ENCODE results near the gene CADM2.

The CADM2 gene

GRCh38 chr3:85808755-85809154 lies 850.0 kb downstream of the CADM2 start:
- DNase-seq (ENCODE audit: low spot score) = no peak

GRCh38 chr3:85821130-85821756 lies 862.5 kb downstream of the CADM2 start:
- DNase-seq (ENCODE audit: low spot score) = peak; percentile 66

DNA sequence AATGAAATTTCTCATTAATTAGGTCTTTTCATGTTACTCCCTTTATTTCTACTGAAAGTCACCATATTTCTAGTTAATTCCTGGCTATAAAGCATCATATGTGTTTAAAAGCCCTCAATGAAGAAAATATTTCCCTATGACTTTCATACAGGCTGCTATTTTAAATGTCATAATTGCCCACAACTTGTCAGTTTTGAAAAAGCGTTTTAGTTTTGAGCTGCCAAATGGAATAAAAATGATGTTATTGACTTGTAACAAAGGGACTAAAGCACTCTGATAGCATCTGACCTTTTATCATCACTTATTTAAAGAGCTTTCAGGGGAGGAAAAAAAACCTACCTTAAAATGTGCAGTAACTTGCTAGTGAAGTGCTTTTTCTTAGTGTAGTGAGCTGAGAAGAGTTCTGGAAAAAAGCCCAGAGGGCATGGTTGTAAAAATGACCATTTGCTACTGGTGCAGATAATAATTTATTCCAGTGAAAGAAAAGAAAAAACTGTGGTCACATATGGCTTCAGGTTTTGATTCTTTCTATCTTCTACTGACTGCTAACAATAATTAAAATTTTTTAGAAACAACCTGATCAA lies 877.2 kb downstream of the CADM2 start:
- DNase-seq (ENCODE audit: low spot score) = no peak

GRCh38 chr3:85837402-85837801 lies 878.6 kb downstream of the CADM2 start:
- no peak for DNase-seq (ENCODE audit: low spot score)

- DNase-seq (ENCODE audit: low spot score) = no peak
Measured at GRCh38 chr3:85838921-85839320, 880.1 kb downstream of the CADM2 start.

DNA sequence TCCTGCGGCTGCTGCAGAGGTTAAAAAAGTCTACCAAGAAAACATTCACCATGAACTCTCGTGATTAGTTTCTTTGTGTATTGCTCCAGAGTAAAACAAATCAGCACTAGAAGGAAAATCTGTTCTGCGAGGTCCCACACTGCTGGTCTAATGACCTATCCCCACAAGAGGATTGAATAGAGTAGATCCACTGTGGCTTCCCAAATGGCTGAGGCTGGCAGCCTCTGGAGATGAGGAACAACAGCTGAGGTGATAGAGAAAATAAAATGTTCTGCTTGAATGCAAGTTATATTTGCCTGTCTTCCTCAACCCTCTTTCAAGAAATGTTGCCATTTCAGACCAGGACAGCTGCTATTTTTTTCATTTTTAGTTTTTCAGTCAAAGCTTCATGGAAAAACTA lies 883.3 kb downstream of the CADM2 start:
- no peak for DNase-seq (ENCODE audit: low spot score)

- DNase-seq (ENCODE audit: low spot score) = no peak
Measured at GRCh38 chr3:85846940-85847339, 888.2 kb downstream of the CADM2 start.

- no peak for DNase-seq (ENCODE audit: low spot score)
Measured at GRCh38 chr3:85851071-85851470, 892.3 kb downstream of the CADM2 start.

- DNase-seq (ENCODE audit: low spot score) = no peak
Measured at GRCh38 chr3:85853805-85854204, 895.0 kb downstream of the CADM2 start.

GRCh38 chr3:85862893-85863455 lies 904.2 kb downstream of the CADM2 start:
- no peak for DNase-seq (ENCODE audit: low spot score)

DNA sequence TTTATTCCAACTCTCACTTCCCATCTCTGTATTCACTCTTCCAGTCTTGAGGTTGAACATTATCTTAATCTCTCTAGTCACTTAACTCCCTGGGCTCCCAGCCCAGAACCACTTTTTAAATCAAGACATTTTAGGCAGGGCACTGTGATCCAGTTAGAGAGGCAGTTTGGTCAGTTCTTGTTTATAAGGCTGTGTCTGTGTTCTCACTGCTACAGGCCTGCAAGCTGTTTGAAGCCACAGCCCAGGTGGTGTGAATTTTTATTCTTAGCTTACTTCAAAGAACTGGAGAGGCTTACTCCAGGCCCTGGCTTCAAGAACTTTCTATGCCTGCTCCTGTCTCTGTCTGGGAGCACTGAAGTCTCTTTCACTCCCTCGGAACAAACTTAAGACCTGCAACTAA lies 906.1 kb downstream of the CADM2 start:
- no peak for DNase-seq (ENCODE audit: low spot score)

DNA sequence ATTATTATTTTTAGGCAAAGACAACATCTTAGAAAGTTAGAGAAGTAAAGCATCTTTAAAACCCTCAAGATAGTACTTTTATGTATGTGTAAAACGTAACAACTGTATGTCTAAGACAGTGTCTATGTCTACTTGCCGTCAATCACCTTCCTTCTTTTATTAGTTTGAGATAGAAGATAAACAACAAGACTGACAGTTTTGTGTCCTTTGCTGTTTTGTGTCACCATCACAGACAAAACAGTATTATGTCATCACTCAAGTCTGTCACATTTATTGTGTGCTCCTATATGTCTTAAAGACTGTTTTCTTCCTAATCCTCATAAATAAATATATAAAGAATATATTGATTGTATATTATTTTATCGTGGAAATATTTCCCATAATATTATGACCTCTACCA lies 908.3 kb downstream of the CADM2 start:
- no peak for DNase-seq (ENCODE audit: low spot score)

GRCh38 chr3:85875589-85875988 lies 916.8 kb downstream of the CADM2 start:
- no peak for DNase-seq (ENCODE audit: low spot score)

- no peak for DNase-seq (ENCODE audit: low spot score)
Measured at GRCh38 chr3:85877631-85878030, 918.8 kb downstream of the CADM2 start.

DNA sequence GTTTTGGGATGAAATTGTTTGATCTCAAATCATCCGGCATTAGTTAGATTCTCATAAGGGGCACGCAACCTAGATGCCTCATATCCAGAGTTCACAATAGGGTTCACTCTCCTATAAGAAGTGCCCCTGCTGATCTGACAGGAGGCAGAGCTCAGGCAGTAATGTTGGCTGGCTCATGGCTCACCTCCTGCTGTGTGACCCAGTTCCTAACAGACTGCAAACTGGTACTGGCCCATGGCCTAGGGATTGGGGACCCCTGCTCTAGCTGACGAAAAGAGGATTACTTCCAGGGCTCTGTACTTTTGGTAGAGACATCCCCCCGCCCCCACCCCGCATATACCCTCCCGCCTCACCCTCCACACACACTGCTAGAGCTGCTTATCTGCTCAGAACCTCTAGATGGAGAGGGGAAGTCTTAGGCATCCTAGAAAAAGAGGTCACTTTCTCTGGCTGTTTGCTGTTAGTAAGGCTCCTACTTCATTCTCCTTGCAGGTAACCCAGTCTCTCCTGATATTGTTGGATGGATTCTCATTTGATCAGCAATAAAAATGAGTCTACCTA lies 923.1 kb downstream of the CADM2 start:
- no peak for DNase-seq (ENCODE audit: low spot score)

DNA sequence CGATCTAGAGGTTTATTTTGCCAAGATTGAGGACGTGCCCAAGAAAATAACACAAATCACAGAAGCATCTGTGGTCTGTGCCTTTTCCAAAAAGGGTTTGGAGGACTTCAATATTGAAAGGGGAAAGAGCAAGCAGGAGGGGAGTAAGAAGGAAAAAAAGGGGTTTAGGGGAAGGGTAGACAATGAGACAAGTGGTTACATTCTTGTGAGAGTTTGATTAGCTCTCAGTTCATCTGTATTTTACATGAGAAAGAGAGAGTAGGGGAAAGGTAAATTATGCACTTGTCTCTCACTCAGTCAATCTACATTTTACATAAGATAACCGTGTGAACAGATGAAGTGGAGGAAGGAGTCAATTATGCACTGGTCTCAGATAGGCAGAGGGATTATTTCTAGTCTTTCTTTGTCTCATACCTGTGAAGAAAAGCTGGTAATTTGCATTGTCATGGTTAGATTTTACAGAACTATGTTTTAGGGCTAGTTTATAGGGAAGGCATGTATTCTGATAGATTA lies 931.3 kb downstream of the CADM2 start:
- DNase-seq (ENCODE audit: low spot score) = no peak

DNA sequence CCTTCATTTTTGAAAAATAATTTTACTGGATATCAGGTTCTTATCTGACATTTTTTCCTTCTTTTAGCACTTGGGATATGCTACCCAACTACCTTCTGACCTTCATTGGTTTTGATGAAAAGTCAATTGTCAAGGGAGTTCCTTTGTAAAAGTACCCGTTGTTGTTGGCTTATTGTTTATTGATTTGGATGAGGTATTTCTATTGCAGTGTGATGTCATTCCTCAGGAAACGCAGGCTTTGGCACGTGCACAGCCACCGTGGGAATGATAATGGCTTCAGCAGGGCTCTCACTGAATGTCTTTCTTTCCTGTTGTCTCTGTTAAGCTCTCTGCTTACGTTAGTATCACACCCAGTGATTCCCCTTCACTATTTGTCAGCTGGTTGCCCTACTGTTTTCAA lies 944.6 kb downstream of the CADM2 start:
- no peak for DNase-seq (ENCODE audit: low spot score)

- DNase-seq (ENCODE audit: low spot score) = no peak
Measured at GRCh38 chr3:85912980-85913379, 954.2 kb downstream of the CADM2 start.

DNA sequence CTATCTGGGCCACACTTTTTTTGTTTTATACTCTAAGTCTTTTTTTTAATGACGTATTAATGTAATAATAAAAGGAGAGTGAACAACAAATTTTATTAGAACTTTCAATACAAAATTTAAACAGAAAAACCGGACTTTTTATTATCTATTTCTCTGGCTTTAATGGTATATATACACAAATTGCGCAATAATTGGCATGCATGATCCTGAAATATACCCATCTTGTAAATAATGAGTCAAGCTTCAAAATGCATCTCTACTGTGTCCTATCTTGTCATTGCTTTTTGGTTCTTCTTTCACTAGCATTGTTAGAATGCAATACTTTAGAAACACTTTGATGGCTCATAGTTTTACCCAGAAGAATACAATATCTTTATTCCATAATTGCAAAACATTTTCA lies 963.6 kb downstream of the CADM2 start:
- no peak for DNase-seq (ENCODE audit: low spot score)

DNA sequence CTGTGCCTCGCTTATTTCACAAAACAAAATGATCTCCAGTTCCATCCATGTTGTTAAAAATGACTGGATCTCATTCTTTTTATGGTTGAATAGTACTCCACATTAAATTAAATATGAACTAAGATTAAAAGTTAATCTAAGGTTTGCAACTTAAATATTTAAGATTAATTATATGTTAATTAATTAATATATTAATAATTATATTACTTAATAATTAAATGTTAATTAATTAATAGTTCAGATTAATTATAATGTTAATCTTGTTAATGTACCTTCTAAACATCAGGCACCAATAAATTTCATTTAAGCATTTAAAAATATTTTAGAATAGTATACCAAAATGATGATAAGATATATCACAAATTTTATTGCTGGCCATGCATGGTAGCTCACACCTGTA lies 971.9 kb downstream of the CADM2 start:
- no peak for DNase-seq (ENCODE audit: low spot score)

GRCh38 chr3:85933326-85933725 lies 974.5 kb downstream of the CADM2 start:
- DNase-seq (ENCODE audit: low spot score) = no peak

DNA sequence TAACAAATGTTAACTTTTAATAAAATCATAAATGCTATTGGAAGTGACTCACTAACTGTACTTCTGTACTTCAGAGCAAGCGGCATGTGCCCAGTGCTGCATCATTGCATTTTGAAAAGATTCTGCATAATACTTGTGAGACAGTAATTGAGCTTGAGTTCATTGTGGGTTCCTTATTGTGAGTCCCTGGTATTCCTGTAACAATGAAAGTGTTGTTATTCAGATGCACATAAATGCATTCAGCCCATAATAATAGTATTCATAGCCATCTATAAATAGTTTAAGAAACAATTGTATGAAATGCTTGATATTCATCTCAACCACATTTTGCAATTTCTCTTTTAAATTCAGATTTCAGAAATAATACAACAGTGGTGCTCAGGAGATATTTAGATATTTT lies 976.4 kb downstream of the CADM2 start:
- no peak for DNase-seq (ENCODE audit: low spot score)

GRCh38 chr3:85939074-85939482 lies 980.3 kb downstream of the CADM2 start:
- DNase-seq (ENCODE audit: low spot score) = peak; percentile 30
